GM19238 (cell line): ENCODE measurements around the gene FLII.
"Not testable (repeated sequence)": the region's sequence is repeated elsewhere in the genome, so short reads cannot be mapped to it uniquely, and the experiment has no call there.

Experiments used
- DNase-seq: peaks from one replicate; pipeline ENCODE4 v3.0.0; 2011; ENCODE audit warnings: low spot score; ENCODE audit not compliant: insufficient read length

FLII gene

DNA sequence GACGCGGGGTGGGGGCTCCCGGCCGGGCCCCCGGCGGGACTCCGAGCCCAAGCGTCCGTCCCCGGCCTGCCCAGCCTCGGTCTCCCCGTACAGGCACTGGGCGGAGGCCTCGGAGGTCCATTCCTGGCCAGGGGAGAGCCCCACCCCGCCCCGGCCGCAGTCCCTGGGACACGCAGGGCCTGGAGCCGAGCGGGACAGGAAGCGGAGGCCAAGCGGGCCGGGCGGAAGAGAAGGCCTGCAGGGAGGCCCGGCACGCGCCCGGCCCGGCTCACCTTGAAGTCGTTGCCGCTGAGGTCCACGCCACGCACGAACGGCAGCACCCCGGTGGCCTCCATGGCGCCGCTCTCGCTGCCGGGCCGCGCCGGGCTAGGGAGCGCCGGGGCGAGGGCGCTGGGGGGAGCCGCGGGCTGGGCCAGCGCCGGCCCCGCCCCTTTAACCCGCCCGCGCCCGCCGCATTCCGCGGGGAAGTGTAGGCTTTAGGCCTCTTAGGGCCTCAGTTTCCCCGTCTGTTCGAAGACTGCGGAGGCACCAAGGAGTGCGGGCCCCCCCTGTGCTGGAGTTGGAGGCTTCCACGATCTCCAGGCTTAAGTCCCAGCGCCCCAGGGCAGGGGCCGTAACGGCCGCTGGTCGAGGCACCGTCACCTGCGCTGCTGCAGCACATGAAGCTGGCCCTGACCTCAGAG, at the start of gene FLII:
Gene FLII (minus strand): TSS at position 383 of the 683 bp plus-strand sequence. CDS start 48 bp downstream, at position 335.
- DNase-seq = peak; percentile 70

DNA sequence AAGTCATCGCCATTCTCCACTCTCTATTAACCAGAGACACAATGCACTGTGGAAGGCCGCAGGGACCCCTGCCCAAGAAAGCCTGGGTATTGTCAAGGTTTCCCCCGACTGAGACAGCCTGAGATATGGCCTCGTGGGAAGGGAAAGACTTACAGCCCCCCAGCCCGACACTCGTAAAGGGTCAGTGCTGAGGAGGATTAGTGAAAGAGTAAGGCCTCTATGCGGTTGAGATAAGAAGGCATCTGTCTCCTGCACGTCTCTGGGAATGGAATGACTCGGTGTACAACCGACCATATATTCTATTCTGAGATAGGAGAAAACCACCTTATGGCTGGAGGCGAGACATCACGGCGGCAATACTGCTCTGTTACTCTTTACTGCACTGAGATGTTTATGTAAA, 44.7 kb upstream of the FLII start:
- DNase-seq = not testable (repeated sequence)

DNA sequence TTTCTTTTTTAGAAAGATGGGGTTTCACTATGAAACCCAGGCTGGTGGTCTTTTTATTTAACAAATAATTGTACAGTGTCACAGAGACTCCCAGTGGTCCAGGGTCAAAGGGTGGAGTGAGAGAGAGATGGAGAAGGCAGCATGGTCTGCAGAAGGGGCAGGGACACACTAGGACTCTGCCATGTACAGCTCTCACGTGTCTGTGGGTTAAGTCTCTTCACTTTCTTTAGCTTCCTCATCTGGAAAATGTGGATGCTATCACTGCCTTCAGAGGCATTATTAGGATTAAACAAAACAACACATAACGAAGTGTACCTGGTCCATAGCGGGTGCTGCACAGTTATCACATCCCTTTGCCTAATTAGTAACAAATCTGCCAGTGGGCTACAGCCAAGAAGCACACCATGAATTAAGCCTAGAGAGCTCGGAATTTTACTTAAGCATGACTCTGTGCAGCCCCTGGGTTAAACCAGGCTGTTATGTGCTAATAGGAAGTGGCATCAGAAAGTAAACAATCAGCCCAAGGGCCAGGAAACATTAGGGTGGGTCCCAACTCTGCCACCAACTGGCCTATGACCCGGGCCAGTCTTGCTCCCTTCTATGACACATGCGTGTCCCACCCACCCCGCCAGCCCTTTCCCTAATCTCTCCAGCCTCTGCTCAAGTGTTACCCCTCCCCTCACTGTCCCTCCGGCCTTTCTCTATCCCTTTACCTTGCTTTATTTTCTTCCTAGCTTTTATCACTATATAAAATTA, 42.4 kb upstream of the FLII start:
- no peak for DNase-seq

DNA sequence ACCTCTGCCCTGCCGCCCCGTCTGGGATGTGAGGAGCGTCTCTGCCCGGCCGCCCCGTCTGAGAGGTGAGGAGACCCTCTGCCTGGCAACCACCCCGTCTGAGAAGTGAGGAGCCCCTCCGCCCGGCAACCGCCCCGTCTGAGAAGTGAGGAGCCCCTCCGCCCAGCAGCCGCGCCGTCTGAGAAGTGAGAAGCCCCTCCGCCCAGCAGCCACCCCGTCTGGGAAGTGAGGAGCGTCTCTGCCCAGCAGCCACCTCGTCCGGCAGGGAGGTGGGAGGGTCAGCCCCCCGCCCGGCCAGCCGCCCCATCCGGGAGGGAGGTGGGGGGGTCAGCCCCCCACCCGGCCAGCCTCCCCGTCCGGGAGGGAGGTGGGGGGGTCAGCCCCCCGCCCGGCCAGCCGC, 39.5 kb upstream of the FLII start:
- DNase-seq = not testable (repeated sequence)

DNA sequence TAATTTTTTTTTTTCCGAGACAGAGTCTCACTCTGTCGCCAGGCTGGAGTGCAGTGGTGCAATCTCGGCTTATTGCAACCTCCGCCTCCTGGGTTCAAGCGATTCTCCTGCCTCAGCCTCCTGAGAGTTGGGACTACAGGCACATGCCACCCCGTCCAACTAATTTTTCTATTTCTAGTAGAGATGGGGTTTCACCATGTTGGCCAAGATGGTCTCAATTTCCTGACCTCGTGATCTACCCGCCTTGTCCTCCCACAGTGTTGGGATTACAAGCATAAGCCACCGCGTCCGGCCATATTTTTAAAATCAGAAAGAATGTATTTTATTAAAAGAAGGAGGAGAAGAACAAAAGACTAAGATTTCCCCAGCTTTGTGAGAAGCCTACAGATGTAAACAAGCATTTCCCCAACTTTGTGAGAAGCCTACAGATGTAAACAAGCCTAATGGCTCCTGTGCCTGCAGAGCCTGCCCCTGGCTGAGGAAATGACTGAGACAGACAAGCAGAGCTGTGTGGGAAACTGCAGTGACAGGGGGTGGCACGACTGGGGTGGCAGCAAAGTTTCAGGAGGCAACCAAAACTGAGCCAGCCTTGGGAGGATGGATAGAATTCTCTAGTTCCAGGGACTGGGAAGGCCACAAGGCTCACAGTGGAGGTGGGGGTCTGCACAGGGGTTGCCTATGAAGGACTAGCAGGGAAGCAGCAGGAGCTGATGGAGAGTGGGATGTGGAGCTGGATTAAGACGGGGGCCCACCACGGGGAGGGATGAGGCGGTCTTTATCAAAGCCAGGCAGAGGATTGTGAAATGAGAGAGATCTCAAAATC, 33.4 kb upstream of the FLII start:
- no peak for DNase-seq

DNA sequence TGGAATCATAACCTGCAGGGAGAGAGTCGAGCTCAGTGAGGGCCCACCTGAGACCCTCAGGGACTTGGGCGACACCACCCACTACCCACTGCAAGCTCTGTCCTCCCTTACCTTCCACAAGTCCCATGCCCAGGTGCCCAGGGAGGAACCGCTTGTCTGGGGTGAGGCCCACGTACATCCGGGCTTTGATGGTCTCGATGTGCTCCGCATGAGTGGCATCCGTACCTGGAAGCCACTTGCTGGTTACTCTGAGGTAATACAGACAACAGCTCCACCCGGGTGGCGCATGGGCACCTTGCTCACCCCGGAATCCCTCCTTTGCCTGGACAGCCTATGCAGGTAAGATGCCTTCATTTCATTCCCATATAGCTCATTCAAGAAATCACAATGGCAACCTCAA, 26.8 kb upstream of the FLII start:
- DNase-seq = no peak

DNA sequence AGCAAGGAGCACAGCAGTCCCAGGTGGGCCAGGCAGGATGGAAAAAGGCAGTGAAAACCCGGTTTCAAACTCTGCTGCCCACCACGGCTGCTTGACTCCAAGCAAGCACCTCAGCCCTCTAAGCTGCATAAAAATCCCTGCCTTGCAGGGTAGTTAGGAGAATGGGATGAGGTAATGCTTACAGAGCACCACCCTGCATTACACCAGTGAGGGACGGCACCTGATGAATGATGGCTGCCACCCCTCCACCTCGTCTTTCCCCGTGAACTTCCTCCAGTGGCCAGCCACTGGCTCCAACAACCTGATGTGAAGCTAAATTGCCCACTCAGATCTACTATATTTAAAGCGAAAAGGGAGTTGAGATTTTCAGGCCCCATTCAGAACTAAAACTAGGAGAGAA, 23.2 kb upstream of the FLII start:
- no peak for DNase-seq

DNA sequence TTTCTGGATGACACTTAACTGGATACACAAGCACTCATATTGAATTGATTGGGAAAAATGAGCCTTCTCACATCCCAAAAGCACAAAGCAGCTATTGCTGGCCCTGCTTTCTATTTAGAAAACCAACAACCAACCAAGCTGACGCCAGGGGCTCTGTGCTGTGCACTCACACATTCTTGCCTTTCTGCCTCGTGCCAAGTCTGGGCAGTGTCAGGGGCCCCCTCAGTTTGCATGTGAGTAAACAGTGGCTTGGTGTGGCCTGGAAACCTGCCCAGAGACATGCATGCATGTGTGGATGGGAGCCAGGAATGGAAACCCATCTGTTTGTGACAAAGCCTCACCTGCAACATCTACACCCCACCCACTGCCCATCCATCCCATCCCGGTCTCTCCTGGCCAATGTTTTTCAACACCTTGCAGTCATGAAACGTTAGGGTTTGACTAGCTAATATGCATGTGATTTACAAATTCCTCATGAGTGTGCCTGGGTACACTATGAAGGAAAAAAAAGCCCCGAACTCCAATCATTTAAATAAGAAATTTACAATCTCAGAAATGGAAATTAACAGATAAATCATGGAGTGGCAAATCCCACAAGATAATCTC, 22.3 kb upstream of the FLII start:
- no peak for DNase-seq

DNA sequence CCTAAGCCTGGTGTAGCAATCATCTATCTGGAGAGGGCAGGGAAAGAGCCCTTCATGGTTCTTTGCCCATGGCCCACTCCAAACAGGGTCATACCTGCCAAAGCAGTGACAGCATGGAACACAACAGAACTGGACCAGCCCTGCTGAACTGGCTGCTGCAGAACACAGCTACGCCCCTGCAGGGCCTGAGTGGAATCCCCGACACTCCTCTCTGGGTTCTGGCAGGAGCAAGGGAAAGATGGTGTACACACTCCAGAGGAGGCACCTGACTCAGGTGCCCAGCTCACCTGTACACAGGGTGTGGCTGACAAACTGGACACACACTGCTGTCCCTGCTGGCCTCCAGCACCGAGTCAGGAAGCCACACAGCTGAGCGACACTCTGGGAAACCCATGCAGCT, 21.7 kb upstream of the FLII start:
- no peak for DNase-seq

DNA sequence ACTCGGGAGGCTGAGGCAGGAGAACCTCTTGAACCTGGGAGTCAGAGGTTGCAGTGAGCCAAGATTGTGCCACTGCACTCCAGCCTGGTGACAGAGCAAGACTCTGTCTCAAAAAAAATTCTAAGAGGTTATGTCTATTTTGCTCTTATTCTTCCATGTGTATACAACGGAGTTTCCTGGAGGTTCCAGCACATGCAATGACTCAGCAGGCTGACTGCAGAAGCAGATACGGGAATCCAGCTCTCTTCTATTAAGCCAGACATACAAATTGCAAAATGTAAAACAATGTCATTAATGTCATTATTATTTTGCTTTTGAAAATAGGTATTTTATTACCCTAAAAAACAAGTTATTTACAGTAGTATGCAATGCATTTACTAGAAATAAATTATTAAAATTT, 20.3 kb upstream of the FLII start:
- DNase-seq = no peak

DNA sequence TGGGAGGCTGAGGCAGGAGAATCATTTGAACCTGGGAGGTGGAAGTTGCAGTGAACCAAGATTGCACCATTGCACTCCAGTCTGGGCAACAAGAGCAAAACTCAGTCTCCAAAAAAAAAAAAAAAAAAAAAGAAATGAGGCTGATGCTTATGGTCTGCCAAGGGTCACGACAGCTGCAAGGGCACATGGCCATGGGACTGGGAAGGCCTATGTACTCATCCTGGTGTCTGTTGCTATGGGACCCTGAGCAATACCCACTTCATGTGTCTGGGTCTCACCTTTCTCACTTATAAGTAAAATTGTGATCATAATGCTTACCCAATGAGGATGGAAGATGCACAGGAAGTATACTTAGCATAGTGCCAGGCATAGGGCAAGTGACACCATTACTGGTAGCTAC, 18.5 kb upstream of the FLII start:
- DNase-seq = no peak

DNA sequence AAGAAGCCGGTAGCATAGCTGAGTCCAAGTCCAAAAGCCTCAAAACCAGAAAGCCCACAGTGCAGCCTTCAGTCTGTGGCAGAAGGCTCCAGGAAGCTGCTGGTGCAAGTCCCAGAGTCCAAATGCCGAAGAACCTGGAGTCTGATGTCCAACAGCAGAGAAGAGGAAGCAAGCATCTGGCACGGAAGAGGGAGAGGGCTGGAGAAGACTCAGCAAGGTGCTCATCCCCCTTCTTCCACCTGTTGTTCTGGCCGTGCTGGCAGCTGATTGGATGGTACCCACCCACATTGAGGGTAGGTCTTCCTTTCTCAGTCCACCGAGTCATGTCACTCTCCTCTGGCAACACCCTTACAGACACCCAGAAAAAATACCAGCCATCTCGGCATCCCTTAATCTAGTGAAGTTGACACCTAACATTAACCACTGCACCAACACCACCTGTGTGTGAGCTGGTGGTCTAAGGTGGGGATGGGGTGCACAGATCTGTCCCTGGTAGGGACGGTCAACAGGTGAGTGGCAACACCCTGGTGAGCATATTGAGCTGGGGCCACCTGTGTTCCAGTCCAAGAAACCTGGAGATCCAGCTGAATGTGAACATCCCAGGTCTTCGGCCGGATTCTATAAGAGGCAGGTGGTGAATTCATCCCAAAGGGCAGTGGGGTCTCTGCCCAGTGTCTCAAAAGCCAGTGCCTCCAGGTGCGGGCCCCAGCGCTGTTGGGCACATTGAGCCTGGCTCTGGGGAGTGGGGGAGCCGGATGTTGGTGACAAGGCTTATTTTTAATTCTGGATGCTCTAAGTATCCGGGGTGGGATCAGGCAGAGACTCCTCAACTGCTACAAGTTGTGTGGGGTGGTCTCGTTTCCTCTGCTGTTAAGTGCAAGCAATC, 11.8 kb upstream of the FLII start:
- no peak for DNase-seq

DNA sequence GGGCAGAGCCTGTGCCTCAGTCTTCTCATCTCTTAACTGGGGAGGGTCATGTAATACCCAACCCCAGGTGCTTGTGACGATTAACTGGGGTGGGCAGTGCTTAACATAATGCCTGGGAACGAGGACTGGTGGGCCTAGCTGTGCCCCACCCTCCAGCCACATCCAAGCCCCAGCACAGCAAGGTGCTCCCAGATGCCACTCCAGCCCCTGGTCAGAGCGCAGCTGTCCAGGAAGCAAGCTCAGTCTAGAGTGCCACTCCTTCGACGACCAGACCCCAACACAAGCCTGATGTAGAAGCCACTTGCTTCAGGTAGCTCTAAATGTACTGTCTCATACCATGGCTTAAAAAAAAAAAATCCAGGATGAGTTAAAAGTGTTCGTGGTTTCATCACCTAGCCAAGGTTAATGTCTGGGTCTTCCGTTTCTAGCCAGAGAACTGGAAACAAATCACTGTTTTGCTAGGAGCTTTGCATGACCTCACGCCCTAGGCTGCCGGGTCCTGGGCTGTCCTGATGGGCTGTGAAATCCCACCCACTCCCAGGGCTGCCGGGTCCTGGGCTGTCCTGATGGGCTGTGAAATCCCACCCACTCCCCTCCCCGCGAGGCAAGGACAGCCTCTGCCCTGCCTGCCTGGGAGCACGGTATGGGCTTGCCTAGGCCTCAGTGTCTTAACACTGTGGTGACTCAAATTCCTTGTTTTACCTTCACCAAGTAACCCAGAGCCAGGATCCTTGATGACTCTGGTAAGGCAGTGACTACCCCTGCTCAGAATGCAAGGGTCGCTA, 9.6 kb upstream of the FLII start:
- no peak for DNase-seq

DNA sequence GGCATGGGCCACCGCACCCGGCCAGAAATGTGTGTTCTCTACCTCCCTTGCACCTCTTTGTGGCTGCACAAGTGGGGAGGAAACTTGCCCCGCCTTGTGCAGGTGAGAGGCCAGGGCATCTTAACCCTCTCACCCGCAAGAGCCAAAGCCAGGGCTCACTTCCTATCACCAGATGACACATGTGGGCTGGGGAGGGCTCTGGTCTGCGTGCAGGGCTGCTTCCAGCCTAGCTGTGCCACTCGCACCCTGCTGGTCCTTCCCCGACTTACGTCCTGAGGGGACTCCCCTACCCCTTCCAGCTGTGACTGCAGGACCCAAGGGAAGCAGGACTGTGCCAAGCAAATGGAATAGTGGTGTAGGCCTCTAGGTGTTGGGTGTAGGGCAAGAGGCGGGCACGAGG, 8.8 kb upstream of the FLII start:
- DNase-seq = no peak

DNA sequence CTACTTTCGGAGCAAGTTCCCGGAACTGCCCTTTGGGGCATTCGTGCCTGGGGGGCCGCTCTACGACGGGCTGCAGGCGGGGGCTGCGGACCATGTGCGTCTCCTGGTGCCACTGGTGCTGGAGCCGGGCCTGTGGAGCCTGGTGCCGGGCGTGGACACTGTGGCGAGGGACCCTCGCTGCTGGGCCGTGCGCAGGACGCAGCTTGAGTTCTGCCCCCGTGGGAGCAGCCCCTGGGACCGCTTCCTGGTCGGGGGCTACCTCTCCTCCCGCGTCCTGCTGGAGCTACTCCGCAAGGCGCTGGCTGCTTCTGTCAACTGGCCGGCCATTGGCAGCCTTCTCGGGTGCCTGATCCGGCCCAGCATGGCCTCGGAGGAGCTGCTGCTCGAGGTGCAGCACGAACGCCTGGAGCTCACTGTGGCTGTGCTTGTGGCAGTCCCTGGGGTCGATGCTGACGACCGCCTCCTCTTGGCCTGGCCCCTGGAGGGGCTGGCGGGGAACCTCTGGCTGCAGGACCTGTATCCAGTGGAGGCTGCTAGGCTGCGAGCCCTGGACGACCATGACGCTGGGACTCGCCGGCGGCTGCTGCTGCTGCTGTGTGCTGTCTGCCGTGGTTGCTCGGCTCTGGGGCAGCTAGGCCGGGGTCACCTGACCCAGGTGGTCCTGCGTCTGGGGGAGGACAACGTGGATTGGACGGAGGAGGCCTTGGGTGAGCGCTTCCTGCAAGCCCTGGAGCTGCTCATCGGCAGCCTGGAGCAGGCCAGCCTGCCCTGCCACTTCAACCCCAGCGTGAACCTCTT, 5.5 kb upstream of the FLII start:
- no peak for DNase-seq

DNA sequence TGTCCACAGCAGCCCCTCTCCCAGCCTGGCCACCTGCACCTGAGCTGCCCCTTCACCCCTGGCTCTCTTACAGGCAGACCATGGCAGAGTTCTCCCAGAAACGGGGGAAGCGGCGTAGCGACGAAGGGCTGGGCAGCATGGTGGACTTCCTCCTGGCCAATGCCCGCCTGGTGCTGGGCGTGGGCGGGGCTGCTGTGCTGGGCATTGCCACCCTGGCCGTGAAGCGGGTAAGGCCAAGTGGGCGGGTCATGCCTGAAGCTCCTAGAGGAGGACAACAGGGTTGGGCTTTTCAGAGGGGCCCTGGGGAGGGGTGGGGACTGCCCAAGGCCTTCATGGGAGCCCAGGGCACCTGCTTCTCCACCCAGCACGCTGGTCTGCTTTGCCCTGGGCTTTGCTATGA, 4.1 kb upstream of the FLII start:
- DNase-seq = no peak

DNA sequence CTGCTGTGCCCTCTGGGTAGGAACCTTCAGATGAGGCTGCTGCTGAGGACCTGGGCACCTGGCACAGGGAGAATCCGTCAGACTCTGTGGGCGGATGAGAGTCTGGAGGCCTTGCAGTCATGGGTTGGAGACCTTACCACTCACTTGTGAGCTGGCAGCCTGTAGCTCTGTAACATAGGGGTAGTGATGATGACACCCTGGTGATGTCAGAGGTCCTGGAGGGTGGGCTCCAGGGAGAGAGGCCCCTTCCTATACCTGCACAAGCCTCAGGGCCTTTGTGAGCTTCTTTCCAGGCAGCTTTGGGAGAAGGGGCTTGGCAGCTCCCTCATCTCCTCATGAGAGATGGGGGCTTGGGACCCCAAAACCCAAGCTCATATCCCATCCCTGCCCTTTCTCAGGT, 3.6 kb upstream of the FLII start:
- DNase-seq = no peak

DNA sequence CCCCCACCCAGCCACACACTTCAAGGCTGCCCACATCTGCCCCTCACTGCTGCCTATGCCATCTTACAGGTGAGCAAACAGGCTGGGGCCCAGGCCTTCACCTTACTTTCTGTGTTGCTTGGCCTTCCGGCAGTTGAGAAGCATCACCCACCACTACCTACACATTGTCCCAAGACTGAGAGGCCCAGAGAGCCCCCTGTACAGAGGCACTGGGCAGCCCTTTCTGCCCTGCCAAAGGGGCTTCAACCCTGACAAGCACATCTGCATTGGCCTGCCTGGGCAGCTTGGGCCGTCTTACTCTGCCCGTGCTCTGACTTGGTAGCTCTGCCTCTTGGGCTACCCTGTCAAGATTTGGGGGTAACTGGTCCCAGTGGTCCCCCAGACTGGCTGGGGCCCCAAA, 3.1 kb upstream of the FLII start:
- DNase-seq = no peak

DNA sequence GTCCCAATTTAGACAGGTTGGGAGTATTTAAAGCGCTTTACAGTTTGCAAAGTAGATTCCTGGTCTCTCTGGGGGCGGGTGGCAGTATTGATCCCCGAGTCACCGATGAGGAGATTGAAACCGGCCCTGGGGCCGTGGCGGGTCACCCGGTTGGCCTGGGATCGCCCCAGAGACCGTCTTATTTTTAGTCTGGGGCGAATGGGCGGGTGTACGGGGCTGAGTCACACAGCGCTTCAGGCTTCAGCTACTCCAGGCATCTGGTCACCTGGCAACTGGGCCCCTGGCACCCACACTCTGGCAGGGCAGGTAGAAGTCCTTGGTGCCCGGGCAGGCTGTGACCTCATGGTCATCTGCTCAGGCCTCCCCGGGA, 2.6 kb upstream of the FLII start:
- peak; percentile 62 for DNase-seq
